Colonic mucosa (tissue), 4 donors: ENCODE measurements around the gene TVP23C. TPM values are rescaled to one million over a fixed set of nuclear protein-coding genes. Genes with fewer than 3 reads are reported as not detected.

ENCODE experiments used
- DNase-seq: peaks from one replicate; pipeline ENCODE4 v3.0.0-alpha.2; 2020
- H3K27ac ChIP-seq: fragments of 200-600 bp; one replicate; pipeline ENCODE4 v1.8.0; 2021
- H3K27me3 ChIP-seq: fragments of 200-600 bp; one replicate; pipeline ENCODE4 v1.8.0; 2021
- H3K36me3 ChIP-seq: fragments of 200-600 bp; one replicate; pipeline ENCODE4 v1.8.0; 2021
- H3K4me1 ChIP-seq: fragments of 200-600 bp; one replicate; pipeline ENCODE4 v1.8.0; 2021; ENCODE audit warnings: mild to moderate bottlenecking
- H3K4me3 ChIP-seq: fragments of 200-600 bp; one replicate; pipeline ENCODE4 v1.8.0; 2021
- H3K9ac ChIP-seq, 2 donors: one replicate each; pipeline ENCODE4 v1.7.0; 2013; ENCODE audit warnings: control low read depth in 2 of 2, low read depth in 2 of 2, low read length in 2 of 2
- H3K9me3 ChIP-seq: fragments of 200-600 bp; one replicate; pipeline ENCODE4 v1.8.0; 2021
- intact Hi-C: fragments of 100-400 bp; cut with DNase I; formaldehyde crosslinking; loops from one replicate; pipeline ENCODE4 v1.14.1; 2022
- total RNA-seq, 2 donors: library from RNA; stranded (reverse); fragmentation: NEBNext Ultra II Directional in 1 of 2; extraction: Animal tissue kit (Norgen Biotek cat#: 25700) in 1 of 2; gene quantifications; one replicate each; pipeline ENCODE4 v1.2.1, GENCODE V29; 2021
- TF ChIP-seq, protein P1 (sequence below): fragments of 200-600 bp; IDR thresholded peaks from one replicate; pipeline ENCODE4 v1.8.0; 2022; ENCODE audit warnings: antibody characterized with exemption, mild to moderate bottlenecking
- donor health status: healthy.
- donor health status: DM: no; HTN: no; CAD: no.
- donor health status: DM: no; HTN: no; CAD: no.

Gene TVP23C
- total RNA-seq, 2 donors from 2014 or later: 10.7 to 14.0 TPM

DNA sequence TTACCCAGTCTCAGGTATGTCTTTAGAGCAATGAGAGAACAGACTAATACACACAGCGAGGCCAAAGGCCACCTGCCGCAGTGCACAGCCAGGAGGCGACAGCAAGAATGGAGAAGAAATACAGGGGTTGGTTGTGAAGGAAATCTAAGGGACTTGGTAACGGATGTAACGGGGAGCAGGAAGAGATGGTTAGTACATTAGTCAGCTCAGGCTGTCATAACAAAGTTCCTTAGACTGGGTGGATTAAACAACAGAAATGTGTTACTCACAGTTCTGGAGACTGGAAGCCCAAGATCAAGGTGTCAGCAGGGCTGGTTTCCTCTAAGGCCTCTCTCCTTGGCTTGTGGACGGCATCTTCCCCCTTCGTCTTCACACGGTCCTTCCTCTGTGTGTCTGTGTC, 47.1 kb downstream of the TVP23C start:
- no peak for DNase-seq
- TF ChIP-seq, protein P1, sequence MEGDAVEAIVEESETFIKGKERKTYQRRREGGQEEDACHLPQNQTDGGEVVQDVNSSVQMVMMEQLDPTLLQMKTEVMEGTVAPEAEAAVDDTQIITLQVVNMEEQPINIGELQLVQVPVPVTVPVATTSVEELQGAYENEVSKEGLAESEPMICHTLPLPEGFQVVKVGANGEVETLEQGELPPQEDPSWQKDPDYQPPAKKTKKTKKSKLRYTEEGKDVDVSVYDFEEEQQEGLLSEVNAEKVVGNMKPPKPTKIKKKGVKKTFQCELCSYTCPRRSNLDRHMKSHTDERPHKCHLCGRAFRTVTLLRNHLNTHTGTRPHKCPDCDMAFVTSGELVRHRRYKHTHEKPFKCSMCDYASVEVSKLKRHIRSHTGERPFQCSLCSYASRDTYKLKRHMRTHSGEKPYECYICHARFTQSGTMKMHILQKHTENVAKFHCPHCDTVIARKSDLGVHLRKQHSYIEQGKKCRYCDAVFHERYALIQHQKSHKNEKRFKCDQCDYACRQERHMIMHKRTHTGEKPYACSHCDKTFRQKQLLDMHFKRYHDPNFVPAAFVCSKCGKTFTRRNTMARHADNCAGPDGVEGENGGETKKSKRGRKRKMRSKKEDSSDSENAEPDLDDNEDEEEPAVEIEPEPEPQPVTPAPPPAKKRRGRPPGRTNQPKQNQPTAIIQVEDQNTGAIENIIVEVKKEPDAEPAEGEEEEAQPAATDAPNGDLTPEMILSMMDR: no peak
- Histone ChIP-seq H3K36me3 (no peaks in the 10 kb centered on the region), H3K9me3 (no peaks in the 10 kb centered on the region), H3K27ac (no peak overlapping the region), H3K4me3 (no peak overlapping the region), H3K4me1 (no peaks in the 10 kb centered on the region), H3K9ac (no peak overlapping the region), H3K27me3 (no peaks in the 10 kb centered on the region)
- intact Hi-C loops: no loop called here

DNA sequence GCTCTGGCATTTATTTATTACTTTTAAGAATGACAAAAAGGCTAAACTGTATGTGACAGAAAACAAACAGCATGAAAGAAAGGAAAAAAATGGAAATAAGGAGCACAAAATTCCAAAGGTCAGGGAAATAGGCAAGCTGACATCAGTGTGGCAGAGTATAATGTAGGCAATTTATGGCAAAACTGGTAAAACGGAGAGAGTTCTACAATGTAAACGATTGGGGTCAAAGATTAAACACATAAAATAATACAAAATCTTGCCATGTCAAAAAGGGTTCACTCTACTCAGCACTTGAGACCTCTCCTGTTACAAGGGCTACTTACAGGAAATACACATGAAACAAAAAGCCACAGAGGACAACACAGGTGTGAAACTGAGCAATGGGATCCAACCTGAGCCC, 48.8 kb downstream of the TVP23C start:
- H3K4me3 ChIP-seq: no peak overlapping the region
- peaks cover 6% of the 10 kb centered on the region for H3K4me1 ChIP-seq
- DNase-seq: no peak
- TF ChIP-seq, protein P1: no peak
- H3K27ac ChIP-seq: no peak overlapping the region
- H3K27me3 ChIP-seq: no peaks in the 10 kb centered on the region
- H3K9me3 ChIP-seq: no peaks in the 10 kb centered on the region
- H3K9ac ChIP-seq: no peak overlapping the region
- intact Hi-C loops: no loop called here
- H3K36me3 ChIP-seq: no peaks in the 10 kb centered on the region

DNA sequence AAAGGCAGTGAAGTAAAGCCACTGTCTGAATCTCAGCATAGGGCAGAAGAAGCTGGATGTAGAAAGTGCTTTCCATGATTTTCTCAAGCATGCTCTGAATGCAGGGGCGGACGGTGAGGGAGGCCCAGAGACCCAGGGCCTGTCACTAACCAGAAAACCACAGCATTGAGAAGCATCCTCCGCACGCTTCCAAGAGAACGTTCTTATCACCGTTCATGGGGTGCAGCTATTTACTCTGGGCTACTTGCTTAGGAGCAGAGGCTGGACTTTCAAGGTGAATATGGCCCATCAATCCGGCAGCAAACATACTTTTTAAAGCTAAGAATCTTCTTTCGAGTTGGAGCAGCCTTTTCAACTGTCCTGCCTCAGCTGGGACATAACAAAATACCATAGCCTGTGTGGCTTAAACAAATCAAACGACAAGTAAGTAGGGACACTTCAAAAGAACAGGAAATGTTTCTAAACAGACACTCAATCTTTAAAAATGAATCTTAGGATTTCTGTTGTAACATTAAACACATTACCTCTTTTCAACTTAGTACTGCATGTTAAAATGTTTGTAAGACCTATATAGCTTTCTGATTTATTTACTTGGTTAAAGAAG, 49.3 kb downstream of the TVP23C start:
- peaks cover 6% of the 10 kb centered on the region for H3K4me1 ChIP-seq
- no peak for DNase-seq
- H3K9me3 ChIP-seq: no peaks in the 10 kb centered on the region
- H3K27ac ChIP-seq: no peak overlapping the region
- no peaks in the 10 kb centered on the region for H3K27me3 ChIP-seq
- intact Hi-C loops: no loop called here
- H3K36me3 ChIP-seq: no peaks in the 10 kb centered on the region
- H3K9ac ChIP-seq: no peak overlapping the region
- TF ChIP-seq, protein P1: no peak
- no peak overlapping the region for H3K4me3 ChIP-seq

DNA sequence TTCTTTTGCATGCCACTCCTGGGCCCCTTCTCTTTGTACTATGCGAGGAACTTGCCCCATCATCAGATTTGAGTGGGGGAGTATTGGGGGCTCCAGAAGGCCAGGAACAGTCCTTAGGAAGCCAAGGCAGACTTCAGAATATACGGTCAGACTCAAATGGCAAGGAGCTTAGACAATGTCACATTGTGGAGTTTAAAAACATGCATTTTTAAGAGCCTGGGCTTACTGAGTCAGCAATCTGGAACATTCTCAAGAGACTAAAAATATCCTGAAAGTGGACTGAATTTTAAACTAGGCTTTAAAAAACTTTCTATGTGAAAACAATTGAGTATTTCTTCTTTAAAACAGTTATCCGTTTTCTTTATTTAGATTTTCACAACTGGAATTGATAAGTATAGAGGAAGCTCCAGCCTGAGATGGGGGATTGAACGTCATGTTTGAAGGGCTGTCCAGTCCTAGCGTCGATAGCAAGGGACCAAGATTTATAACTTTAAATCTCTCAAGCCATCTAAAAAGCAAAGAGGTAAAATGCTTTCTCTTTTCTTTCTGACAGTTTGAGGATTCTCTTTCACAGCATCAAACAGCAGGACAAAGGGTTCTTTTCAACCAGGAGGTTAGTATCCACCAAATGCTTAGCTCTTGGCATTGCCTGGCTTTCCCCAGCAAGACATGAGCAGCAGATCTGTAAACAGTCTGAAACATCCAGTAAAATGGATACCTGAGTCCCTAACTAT, 50.1 kb downstream of the TVP23C start:
- no peak overlapping the region for H3K27ac ChIP-seq
- H3K27me3 ChIP-seq: no peaks in the 10 kb centered on the region
- H3K4me1 ChIP-seq: peaks cover 6% of the 10 kb centered on the region
- intact Hi-C loops: no loop called here
- no peak overlapping the region for H3K9ac ChIP-seq
- DNase-seq: no peak
- H3K4me3 ChIP-seq: no peak overlapping the region
- TF ChIP-seq, protein P1: no peak
- no peaks in the 10 kb centered on the region for H3K36me3 ChIP-seq
- no peaks in the 10 kb centered on the region for H3K9me3 ChIP-seq

DNA sequence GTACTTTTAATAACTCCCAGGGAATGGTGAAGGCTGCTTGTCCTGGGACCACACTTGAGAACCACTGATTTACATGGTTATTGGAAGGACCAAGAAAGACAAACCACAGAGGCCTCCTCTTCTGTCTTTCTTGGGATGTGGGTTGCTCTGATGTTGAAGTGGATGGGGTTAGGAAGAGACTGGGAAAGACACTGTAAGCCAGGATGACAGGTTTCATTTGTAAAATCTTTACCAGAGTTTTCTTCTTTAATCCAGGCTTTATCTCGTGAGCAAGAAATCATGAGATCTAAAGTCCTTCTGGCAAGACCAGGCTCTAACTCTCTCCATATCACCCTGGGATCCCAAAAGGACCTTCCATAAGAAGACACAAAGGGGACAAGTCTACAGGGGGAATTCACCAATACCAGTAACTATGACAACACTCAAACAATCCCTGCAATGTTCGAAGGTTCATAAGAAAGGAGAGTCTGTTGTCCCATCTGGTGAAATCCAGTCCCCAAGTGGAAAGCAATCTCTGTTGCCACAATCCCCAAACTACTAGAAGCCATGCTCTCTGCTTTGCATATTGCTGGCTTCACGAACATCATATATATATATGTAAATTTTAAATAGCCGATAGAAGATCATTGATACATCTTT, 51.1 kb downstream of the TVP23C start:
- Histone ChIP-seq H3K27me3 (no peaks in the 10 kb centered on the region), H3K27ac (no peak overlapping the region), H3K36me3 (no peaks in the 10 kb centered on the region), H3K9me3 (no peaks in the 10 kb centered on the region), H3K4me3 (no peak overlapping the region), H3K4me1 (peaks cover 6% of the 10 kb centered on the region), H3K9ac (no peak overlapping the region)
- no peak for DNase-seq
- intact Hi-C loops: no loop called here
- TF ChIP-seq, protein P1: no peak
